Raji (cell line): ENCODE measurements around the gene CERS5.
A peak's percentile ranks its signal among the peaks of the same experiment; 100 is the strongest.

ENCODE experiments used
- POLR2A ChIP-seq: IDR thresholded peaks from 2 replicates; pipeline ENCODE4 v1.6.1; 2011; ENCODE audit warnings: low read depth, low read length, control low read depth; ENCODE audit not compliant: insufficient read depth

The CERS5 gene, protein sequence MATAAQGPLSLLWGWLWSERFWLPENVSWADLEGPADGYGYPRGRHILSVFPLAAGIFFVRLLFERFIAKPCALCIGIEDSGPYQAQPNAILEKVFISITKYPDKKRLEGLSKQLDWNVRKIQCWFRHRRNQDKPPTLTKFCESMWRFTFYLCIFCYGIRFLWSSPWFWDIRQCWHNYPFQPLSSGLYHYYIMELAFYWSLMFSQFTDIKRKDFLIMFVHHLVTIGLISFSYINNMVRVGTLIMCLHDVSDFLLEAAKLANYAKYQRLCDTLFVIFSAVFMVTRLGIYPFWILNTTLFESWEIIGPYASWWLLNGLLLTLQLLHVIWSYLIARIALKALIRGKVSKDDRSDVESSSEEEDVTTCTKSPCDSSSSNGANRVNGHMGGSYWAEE

DNA sequence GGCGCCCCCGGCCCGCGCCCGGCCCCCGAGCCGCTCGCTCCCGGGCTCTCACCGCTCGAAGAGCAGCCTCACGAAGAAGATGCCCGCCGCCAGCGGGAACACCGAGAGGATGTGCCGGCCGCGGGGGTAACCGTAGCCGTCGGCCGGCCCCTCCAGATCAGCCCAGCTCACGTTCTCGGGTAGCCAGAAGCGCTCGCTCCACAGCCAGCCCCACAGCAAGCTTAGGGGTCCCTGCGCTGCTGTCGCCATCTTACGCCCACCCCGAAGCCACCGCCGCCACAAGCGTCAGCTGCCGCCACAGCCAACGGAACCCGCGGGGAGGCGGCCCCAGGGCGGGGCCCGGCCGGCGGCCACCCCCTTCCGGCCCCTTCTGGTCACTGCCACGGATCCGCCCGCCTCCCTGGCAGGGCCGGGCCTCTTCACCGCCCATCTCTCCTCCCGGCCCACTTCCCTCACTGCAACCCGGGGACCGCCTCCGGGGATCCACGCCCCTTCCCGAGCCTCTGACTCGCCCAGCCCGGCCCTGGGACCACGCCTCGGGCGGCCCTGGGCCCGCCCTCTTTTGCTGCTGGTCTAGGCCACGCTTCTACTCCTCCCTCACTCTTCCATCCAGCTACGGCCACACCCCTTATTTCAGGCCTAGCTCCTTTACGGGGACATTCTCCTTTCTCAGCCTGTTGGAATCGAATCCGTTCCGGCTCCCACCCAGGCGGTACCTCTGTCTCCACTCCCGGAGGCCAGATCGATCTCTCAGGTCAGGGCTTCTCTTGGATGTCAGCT is at the start of gene CERS5:
CERS5 (minus strand) TSS at position 321 of the 780 bp plus-strand sequence; CDS start at position 249, 72 bp downstream.
- peak; percentile 76 for TF ChIP-seq POLR2A

DNA sequence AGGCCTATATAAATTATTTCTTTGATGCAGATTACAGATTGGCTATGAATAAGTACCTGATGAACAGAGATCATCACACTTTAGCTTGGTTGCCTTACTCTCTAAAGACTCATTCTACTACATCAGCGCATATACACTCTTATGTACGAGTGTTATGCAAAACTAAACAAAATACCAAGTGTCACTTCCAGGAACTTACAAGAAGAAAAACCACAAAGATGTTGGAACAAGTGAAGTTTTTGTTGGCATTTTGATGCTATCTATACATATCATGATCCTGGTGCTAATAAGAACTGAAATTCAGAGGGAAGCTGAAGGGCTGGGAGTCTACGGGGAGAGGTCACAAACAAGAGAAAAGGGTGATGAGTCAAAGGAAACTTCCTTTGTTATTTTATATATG is 47.9 kb upstream of the CERS5 start:
- TF ChIP-seq POLR2A: no peak

DNA sequence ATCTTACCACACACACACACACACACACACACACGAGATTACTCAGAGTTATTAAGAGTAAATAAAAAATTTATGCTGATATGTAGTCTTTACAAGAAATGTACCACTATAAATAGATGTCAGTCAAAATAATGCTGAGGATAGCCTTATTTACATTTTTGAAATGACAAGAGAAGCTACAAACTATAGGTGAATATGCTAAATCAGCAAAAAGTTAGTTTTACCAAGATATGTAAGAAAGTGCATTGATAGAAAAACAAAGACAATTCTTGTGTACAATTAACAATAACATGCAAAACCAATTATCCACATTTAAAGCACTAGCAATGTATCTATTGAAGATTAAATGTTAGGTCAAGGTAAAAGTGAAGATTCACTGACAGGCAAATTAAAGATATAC is 46.8 kb upstream of the CERS5 start:
- no peak for TF ChIP-seq POLR2A

DNA sequence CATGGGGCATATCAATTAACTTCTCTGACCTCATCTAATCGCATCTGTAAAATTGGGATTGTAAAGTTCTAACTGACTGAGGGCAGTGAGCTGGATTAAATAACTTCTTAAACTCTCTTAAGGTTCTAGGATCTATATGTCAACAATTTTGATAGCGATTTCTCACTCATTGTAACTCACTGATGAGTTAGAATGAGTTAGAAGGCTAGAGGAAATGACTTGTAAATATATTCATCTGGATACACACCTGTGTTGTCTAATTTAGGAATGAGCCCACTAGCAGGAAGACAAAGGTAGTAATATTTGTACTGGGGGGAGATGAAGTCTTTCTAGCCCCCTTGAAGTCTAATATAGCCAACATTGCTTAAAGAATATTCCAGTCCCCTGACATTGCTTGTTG is 46.3 kb upstream of the CERS5 start:
- no peak for TF ChIP-seq POLR2A

DNA sequence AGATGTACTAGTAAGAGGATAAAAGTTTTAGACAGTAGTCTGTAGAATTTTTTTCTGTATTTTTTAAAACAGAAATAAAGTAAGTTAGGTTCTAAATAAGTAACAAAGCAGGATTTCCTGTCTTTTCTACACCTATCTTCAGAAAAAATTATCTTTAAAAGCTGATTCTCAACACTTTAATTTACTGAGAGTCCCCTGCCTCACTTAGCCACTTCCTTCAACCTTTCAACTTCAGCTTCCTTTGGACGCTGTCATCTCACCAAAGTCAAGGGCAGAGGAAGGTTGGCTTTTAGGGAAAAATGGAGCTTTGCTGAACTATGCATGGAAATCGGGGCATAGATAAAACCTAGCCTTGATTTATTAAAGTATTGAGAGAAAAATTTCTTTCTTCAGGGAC is 44.9 kb upstream of the CERS5 start:
- no peak for TF ChIP-seq POLR2A

DNA sequence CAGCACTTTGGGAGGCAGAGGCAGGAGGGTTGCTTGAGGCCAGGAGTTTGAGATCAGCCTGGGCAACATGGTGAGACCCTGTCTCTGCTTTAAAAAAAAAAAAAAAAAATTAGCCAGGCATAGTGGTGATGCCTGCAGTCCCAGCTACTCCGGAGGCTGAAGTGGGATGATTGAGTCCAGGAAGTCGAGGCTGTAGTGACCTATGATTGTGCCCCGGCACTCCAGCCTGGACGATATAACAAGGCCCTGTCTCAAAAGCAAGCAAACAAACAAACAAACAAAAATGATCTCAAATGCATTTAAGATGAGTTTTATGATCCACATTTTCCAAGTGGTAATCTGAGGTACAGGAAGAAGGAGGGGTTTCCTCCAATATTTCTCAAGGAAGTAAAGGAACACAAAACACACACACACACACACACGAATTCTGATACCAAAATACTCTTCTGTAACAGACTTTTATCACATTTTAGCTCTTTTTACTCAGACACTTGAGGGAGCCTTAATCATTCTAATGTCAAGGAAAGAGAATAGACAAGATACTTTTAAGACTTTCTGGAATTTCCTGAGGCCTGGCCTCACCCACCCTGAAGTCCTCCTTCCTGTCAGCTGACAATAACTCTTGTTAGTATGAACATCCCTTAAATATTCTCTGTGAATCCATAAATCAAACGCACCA is 44.4 kb upstream of the CERS5 start:
- TF ChIP-seq POLR2A: no peak

DNA sequence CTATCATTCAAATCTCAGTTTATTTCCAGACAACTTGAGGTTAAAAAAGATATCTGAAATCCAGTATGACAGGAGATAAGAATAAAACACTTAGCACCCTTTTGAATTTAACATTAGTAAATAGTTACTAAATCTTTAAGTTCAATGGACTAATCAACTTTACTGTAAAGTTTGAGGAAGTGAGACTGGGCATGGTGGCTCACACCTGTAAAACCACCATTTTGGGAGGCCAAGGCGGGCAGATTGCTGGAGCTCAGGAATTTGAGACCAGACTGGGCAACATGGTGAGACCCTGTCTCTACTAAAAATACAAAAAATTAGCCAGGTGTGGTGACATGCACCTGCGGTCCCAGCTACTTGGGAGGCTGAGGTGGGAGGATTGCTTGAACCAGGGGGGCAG is 40.3 kb upstream of the CERS5 start:
- TF ChIP-seq POLR2A: no peak

DNA sequence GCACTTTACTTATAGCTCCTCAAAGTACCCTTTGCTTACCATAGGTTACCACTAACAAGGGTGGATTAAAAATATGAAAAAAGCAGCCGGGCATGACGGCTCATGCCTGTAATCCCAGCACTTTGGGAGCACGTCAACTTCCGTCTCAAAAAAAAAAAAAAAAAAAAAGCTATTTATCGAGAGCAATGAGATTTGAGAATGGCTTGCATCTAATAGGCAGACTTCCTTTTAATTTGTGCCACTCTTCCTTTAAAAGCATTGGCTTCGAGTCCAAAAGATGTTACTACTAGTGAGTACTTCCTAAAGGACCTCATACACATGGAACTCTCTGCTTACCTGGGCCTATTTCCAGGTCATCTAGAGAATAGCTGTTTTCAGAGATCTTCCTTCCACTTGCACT is 38.5 kb upstream of the CERS5 start:
- no peak for TF ChIP-seq POLR2A

DNA sequence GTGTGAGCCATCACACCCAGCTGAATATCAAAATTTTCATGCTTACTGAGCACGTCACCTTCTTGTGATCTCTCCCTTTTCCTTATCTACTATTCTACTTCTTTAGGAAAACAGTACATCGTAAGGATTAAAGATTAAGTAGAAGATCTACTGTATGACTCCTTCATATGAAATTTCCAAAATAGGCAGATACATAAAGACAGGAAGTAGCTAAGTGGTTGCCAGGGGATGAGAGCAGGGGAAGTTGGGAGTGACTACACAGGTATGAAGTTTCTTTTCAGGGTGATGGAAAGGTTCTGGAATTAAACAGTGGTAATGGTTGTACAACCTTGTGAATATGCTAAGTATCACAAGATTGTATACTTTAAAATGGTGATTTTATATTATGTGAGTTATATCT is 36.5 kb upstream of the CERS5 start:
- TF ChIP-seq POLR2A: no peak

DNA sequence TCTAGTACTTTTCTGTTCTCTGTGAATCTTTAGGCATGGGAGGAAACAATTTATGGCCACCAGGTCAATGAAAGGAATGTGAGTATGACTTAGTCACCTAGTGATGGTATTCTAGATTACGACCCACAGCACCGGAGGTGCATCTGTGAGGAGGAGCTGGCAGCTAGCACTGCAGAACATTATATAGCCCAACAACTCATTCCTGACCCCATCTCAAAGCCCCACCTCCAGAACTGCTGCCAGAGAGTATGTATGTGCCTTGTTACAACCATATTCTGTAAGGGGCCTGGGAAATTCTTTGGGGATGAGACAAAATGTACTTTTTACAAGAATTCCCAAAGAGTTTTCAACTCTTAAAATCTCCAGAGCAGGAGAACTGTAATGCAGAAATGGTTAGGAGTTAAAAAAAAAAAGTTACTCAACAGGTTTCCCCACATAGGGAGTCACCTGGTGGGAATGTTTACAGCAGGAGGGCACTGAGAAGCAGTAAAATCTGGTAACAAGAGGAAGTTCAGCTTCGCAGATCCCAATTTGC is 34.9 kb upstream of the CERS5 start:
- TF ChIP-seq POLR2A: no peak

DNA sequence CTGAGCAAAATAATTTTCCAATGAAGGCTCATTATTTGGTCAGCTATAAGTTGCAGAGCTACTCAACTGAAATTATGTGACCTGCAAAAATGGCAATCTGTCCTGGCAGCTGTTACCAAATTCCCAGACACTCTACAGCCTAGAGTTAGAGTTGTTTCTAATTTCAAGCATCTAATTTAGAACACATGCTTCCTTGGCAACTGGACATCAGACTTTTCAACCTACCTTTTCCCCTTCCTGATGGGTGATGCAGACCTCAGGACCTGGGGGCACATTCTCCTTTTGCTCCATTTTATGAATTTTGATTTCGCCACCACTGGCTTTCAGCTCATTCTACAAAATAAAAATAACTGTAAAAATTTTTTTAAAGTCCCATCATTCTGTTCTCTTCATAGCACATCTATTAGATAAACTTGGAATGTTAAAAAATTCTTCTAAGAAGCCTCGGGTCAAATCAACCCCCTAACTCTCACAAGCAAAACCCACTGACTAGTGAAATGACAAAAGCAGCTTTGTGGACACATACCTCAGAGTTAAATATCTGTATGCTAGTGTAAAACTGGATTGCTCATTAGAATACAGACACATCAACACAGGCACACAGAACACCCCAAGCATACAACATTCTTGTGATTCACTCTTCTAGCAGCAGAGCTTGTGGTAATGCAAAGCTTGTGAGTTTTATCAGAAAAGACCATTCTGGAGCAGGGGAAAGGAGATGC is 33.5 kb upstream of the CERS5 start:
- TF ChIP-seq POLR2A: no peak

DNA sequence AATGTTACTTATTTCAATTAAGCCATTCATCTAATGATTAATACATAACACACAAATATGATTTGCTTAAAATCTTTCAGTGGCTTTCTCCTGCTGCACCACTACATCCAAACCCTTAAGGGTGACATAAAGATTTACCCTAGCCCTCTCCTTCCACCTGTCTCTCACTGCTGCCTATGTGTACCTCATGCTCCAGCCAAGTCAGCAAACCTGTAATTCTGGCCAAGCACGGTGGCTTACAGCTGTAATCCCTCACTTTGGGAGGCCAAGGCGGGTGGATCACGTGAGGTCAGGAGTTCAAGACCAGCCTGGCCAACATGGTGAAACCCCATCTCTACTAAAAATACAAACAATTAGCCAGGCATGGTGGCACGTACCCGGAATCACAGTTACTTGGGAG is 31.7 kb upstream of the CERS5 start:
- no peak for TF ChIP-seq POLR2A

DNA sequence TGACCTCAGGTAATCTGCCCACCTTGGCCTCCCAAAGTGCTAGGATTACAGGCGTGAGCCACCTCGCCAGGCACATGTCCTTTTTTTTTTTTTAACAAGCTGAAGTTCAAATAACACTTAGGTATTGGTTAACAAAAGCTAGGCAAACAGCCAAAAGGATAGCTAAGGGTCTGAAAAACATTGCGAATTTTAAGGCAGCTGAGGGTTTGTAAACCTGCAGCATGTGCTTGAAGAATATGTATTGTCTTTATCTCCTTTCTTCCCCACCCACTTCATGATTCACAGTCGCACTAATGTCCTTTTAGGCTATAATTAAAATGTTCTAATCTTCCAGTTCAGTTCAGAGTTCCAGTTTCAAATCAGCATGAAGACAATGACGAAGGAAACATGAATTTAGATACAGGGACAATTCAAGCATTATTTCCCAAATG is 30.1 kb upstream of the CERS5 start:
- TF ChIP-seq POLR2A: no peak

DNA sequence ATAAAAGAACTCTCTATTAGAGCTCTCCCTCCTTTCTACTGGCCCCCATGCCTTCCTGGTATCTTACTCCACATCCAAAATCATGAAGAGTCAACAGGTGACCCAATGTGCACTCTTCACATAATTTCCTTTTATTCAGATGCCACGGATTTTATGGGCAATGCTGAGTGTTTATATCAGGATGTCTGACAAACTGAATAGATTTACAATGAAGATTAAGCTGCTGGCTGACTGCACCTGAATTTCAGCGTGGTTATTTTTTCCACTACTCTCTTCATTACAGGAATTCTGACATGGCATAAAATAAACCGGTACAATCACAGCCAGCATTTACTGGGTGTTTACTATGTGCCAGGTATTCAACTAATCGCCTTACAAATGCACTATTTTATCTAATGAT is 29.4 kb upstream of the CERS5 start:
- TF ChIP-seq POLR2A: no peak

DNA sequence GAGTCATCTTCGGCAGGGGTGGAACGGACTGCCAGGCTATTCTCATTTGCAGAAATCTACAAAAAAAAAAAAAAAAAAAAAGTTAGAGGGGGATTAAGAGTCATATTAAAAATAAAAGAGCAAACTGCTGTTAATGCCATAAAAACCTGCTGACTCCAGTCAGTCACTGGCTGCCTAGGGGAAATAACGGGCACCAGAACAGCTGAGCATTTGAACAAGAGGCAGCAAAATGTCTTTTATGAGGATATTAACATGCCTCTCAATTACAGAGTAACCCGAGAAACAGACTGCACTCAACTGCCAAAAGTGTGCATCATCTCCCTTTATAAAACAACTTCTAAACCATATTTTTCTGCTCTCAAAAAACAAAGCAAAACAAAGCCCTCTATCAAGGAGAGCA is 28.7 kb upstream of the CERS5 start:
- TF ChIP-seq POLR2A: no peak
